GM18499 (cell line): ENCODE data around the gene MRPL48.

Source experiments
- ATAC-seq: cut with Tn5 transposase; IDR thresholded peaks from one replicate; pipeline ENCODE4 v1.9.1; 2021; ENCODE audit warnings: moderate number of reproducible peaks; ENCODE audit not compliant: insufficient read depth, unreplicated experiment

MRPL48 gene

DNA sequence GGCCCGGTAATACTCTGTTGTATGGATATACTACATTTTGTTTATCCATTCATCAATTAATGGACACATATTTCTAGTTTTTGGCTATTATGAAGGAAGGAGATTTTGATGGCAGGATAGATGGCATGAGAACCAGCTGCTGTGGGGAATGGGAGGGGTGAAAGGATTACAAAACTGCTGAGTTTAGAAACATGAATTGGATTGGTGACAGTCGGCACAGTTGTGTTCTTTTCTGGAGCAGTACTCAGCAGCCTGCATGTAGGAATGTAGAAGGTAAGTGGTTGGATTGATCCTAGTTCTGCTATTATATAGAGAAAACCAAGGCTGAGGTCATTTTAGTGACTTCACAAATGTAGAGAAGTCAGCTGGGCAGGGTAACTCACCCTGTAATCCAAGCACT is 96.2 kb downstream of the MRPL48 start:
- no peak for ATAC-seq

DNA sequence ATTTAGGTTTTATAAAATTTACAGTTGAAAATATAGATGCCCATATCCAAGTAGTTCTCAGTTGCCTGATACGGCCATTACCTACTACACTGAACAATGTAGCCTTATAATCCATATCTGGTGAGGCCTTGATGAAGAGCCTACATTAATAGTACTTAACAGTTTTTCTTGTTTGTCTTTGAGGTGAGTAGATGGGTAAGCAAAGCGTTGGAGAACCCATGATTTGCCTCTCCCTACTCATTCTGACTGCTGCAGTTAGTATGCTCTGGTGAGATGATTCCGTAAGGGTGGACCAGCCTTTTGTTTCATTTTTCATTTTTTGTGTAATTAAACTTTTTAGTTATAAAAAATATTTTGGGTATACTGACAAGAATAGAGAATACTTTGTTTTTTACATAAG is 100.6 kb downstream of the MRPL48 start:
- ATAC-seq, result no peak

DNA sequence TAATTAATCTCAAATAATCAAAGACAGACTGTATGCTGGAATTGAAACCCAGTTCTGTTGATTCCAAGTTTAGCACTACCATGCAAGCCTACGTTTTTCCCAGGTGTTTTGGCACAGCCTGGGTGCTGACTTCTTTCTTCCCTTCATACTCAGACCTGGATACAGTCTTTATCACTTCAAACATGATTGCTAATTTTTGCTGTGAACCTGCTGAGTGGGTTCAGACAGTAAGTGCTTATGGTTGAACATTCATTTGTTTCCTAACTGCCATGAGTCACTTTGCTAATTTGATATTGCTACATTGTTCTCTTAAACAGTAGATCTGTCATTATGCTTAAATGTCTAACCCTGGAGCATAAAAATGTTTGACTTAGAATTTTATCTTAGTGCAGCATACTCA is 101.3 kb downstream of the MRPL48 start:
- no peak for ATAC-seq

DNA sequence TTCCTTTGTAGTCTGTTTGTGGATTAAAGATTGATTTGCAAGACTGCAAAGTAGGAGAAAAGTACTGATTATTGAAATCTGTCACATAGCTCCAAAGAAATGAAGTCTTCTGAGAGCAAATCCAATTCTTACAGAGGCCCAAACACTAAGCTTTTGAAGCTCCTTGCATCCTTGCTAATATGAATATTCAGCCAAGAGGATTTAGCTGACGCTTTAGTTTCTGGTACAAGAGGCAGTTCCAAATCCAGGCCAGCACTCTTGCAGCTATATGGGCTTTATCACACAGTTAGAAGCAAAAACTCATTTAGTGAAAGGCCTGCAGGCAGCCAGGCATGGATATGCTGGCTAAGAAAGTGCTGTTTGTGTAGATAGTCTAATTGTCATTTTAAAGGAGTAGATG is 101.9 kb downstream of the MRPL48 start:
- ATAC-seq, result no peak

DNA sequence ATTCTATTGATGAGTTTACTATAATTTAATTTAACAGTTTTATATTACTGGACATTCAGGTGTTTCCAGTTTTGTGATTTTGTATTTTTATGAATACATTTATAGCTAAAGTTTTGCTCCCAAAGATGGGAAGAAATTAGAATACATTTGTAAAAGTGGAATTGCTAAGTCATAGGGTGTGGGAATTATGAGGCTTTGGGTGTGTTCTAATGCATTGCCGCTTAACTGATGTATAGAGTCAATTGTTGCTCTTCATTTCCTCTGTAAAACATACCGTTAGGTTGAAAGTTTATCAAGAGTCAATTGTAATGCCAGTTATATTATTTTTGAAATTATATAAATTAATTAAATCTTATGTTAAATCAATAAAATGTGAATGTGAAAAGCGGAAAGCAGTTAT is 105.4 kb downstream of the MRPL48 start:
- no peak for ATAC-seq

DNA sequence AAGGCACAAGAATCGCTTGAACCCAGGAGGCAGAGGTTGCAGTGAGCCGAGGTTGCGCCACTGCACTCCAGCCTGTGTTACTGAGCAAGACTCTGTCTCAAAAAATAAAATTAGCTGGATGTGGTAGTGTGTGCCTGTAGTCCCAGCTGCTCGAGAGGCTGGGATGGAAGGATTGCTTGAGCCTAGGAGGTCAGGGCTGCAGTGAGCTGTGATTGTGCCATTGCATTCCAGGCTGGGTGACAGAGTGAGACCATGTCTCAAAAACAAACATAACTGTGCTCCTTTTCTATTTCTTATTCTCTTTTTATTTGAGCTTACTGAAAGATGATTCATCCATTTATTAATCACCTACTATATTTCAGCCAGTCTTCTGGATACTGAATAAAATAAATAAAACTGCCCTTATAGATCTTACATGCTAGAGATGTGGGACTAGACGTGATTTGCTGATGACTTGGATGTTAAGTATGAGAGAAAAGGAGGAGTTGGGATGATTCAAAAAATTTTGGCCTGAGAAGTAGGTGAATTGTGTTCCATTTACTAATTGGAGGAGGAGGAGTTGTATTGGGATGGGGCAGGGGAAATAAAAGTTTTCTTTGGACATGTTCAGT is 107.2 kb downstream of the MRPL48 start:
- no peak for ATAC-seq

DNA sequence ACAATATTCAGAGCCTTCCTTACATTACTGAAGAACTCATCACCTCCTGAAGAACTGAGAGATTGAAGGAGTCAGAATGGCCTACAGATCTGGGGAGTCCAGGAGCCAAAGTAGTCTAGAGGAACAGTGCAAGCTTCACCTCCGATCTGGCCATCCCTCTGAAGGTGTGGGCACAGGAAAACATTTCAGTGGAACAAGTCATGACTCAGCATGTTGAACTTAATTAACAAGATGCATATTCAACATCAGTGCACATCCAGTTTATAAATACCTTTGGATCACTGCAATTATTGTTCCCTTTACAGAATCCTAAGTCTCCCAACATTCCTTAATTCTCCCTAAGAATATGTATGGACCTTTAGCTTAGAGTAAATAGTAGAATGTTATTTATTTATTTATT is 114.6 kb downstream of the MRPL48 start:
- ATAC-seq, result no peak

DNA sequence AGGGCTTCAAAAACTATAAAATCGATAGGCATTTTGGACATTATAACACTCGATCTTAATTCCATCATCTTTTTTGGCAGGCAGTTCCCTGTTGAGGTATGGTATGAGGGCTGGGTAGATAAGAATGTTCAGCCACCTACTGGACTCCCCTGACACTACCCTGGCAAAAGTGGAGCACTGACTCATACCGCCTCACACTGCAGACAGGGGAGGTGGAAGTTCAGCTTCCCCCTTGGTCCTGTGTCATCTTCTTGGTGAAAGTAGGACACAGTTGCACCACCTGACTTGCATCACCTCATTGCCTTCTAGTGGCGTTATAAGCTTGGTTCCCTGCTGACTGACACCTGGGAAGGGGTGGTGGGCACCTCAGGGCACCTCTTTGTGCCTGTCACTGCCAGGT is 119.5 kb downstream of the MRPL48 start:
- ATAC-seq, result no peak

DNA sequence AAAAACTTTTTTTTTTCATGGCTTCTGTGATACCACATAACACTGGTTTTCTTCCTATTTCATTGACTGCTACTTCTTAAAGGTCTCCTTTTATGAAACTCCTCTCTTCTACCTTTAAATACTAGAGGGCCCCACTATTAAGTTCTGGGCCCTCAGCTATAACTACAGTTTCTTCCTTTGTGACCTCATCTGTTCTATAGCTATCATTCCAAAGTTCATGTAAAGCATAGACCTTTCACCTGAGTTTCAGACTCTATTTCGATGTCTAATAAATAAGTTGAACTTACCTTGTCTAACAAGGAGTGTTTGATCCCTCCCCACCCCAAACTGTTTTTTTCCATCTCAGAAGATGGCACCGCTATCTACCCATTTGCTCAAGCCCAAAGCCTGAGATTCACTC is 124.4 kb downstream of the MRPL48 start:
- ATAC-seq, result no peak

DNA sequence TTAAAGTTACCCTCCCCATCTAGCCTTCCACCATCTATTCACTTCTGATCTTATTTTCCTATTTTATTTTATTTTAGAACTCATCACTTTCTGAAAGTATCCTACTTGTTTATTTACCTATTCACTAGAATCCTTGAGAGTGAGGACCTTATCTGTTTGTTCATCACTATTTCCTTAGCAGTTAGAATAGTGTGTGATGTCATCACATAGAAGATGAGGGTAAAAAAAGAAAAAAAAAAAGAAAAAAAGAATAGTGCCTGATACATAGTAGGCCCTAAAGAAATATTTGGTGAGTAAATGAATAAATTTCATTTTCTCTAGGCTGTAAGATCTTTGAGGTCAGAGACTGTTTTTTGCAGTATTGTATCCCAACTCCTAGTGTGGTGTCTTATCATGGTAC is 125.8 kb downstream of the MRPL48 start:
- no peak for ATAC-seq

DNA sequence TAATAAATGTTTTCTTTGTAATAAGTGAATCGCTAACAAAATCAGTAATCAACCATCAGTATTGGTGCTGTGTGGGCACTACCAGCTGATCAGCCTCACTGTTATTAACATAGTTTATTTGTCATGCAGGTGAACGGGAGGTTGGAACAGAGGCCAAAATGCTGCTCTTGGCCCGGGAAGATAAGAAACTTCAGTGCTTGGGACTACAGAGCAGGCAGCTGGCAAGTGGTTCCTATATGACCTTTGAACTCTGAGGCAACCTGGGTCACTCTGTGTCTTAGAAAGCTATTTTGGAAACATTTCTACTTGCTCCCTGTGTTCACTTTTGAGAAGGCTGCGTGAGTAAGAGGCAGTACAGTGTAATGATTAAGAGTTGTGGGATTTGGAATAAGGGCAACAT is 126.6 kb downstream of the MRPL48 start:
- ATAC-seq, result no peak
